H9 (cell line): ENCODE measurements around the gene WLS. TPM values are rescaled to one million over a fixed set of nuclear protein-coding genes. Genes with fewer than 3 reads are reported as not detected.

Source experiments
- DNase-seq: peaks from one replicate; pipeline ENCODE4 v3.0.0-alpha.2; 2017
- H2AFZ ChIP-seq: one replicate; pipeline ENCODE4 v1.6.1; 2013; ENCODE audit warnings: mild to moderate bottlenecking, low read length, control low read depth, moderate library complexity
- H2AK5ac ChIP-seq: 2 replicates; pipeline ENCODE4 v1.6.1; 2013; ENCODE audit warnings: low read length, control low read depth, mixed read lengths; ENCODE audit not compliant: insufficient read length
- H2BK120ac ChIP-seq: one replicate; pipeline ENCODE4 v1.6.1; 2013; ENCODE audit warnings: low read depth, mild to moderate bottlenecking, low read length, control low read depth, inconsistent platforms; ENCODE audit not compliant: poor library complexity, severe bottlenecking
- H2BK12ac ChIP-seq: 2 replicates; pipeline ENCODE4 v1.6.1; 2013; ENCODE audit warnings: low read length, control low read depth, mixed read lengths, low read depth; ENCODE audit not compliant: insufficient read length
- H2BK15ac ChIP-seq: 2 replicates; pipeline ENCODE4 v1.6.1; 2013; ENCODE audit warnings: low read depth, low read length, control low read depth
- H2BK20ac ChIP-seq: one replicate; pipeline ENCODE4 v1.6.1; 2013; ENCODE audit warnings: low read depth, mild to moderate bottlenecking, low read length, control low read depth, inconsistent platforms; ENCODE audit not compliant: poor library complexity, severe bottlenecking
- H2BK5ac ChIP-seq: 2 replicates; pipeline ENCODE4 v1.6.1; 2013; ENCODE audit warnings: low read length, control low read depth, mixed read lengths; ENCODE audit not compliant: insufficient read length
- H3K14ac ChIP-seq: 2 replicates; pipeline ENCODE4 v1.6.1; 2013; ENCODE audit warnings: low read length, control low read depth; ENCODE audit not compliant: insufficient read depth
- H3K18ac ChIP-seq: 2 replicates; pipeline ENCODE4 v1.6.1; 2013; ENCODE audit warnings: low read depth, mild to moderate bottlenecking, mixed read lengths, low read length, control low read depth; ENCODE audit not compliant: insufficient read length
- H3K23ac ChIP-seq: 2 replicates; pipeline ENCODE4 v1.6.1; 2013; ENCODE audit warnings: low read length, control low read depth, mixed read lengths, low read depth; ENCODE audit not compliant: insufficient read length
- H3K23me2 ChIP-seq: 2 replicates; pipeline ENCODE4 v1.6.1; 2013; ENCODE audit warnings: low read depth, mild to moderate bottlenecking, mixed read lengths, low read length, control low read depth; ENCODE audit not compliant: insufficient read length, poor library complexity, severe bottlenecking
- H3K27ac ChIP-seq: 2 replicates; pipeline ENCODE4 v1.5.1; 2013; ENCODE audit warnings: low read length, control low read depth, mixed read lengths, low read depth; ENCODE audit not compliant: insufficient read length
- H3K27me3 ChIP-seq: 2 replicates; pipeline ENCODE4 v1.6.1; 2013; ENCODE audit warnings: low read length, control low read depth, inconsistent platforms; ENCODE audit not compliant: insufficient read depth
- H3K4ac ChIP-seq: 2 replicates; pipeline ENCODE4 v1.6.1; 2013; ENCODE audit warnings: low read depth, mild to moderate bottlenecking, control low read depth, inconsistent platforms, low read length, moderate library complexity
- H3K4me1 ChIP-seq: 2 replicates; pipeline ENCODE4 v1.6.1; 2013; ENCODE audit warnings: low read length, control low read depth, inconsistent platforms; ENCODE audit not compliant: insufficient read depth
- H3K4me2 ChIP-seq: 2 replicates; pipeline ENCODE4 v1.6.1; 2013; ENCODE audit warnings: low read length, control low read depth, mixed read lengths; ENCODE audit not compliant: insufficient read length, insufficient read depth
- H3K56ac ChIP-seq: 2 replicates; pipeline ENCODE4 v1.6.1; 2013; ENCODE audit warnings: low read depth, mild to moderate bottlenecking, mixed read lengths, low read length, control low read depth; ENCODE audit not compliant: insufficient read length
- H3K79me1 ChIP-seq: 2 replicates; pipeline ENCODE4 v1.6.1; 2013; ENCODE audit warnings: low read depth, mild to moderate bottlenecking, moderate library complexity, low read length, control low read depth, inconsistent platforms; ENCODE audit not compliant: insufficient read depth, poor library complexity, severe bottlenecking
- H3K79me2 ChIP-seq: 2 replicates; pipeline ENCODE4 v1.6.1; 2013; ENCODE audit warnings: low read length, control low read depth, inconsistent platforms; ENCODE audit not compliant: insufficient read depth
- H3K9ac ChIP-seq: 2 replicates; pipeline ENCODE4 v1.6.1; 2013; ENCODE audit warnings: low read length, control low read depth, mixed read lengths; ENCODE audit not compliant: insufficient read length; ENCODE audit errors: extremely low read depth
- H3K9me3 ChIP-seq: one replicate; pipeline ENCODE4 v1.6.1; 2013; ENCODE audit warnings: low read depth, low read length, inconsistent platforms; ENCODE audit not compliant: control insufficient read depth
- H3T11ph ChIP-seq: one replicate; pipeline ENCODE4 v1.6.1; 2013; ENCODE audit warnings: mild to moderate bottlenecking, low read length, control low read depth, inconsistent platforms
- H4K20me1 ChIP-seq: one replicate; pipeline ENCODE4 v1.6.1; 2013; ENCODE audit not compliant: control insufficient read depth, insufficient read length, insufficient read depth
- H4K5ac ChIP-seq: 2 replicates; pipeline ENCODE4 v1.6.1; 2013; ENCODE audit warnings: low read depth, mild to moderate bottlenecking, mixed read lengths, low read length, control low read depth; ENCODE audit not compliant: insufficient read length
- H4K8ac ChIP-seq: replicated peaks from 2 replicates; pipeline ENCODE4 v1.6.1; 2013; ENCODE audit warnings: low read length, control low read depth, mixed read lengths, low read depth; ENCODE audit not compliant: insufficient read length
- H4K91ac ChIP-seq: 2 replicates; pipeline ENCODE4 v1.6.1; 2013; ENCODE audit warnings: low read depth, mild to moderate bottlenecking, moderate library complexity, mixed read lengths, low read length, control low read depth; ENCODE audit not compliant: insufficient read length
- H3K27ac Mint-ChIP-seq, 3 experiments: 2 replicates in 2 of 3; 3 replicates in 1 of 3; pipeline ENCODE4 v1.8.0; 2020 to 2021; ENCODE audit warnings: mixed read lengths in 3 of 3, mild to moderate bottlenecking in 1 of 3, moderate library complexity in 1 of 3
- H3K27me3 Mint-ChIP-seq: 2 replicates; pipeline ENCODE4 v1.8.0; 2021; ENCODE audit warnings: low read depth, mild to moderate bottlenecking, moderate library complexity, mixed read lengths
- H3K36me3 Mint-ChIP-seq, 3 experiments: 2 replicates in 2 of 3; 3 replicates in 1 of 3; pipeline ENCODE4 v1.8.0; 2020 to 2021; ENCODE audit warnings: low read depth in 3 of 3, mixed read lengths in 3 of 3; ENCODE audit not compliant: insufficient read depth in 1 of 3
- H3K4me1 Mint-ChIP-seq, 2 experiments: 2 replicates each; pipeline ENCODE4 v1.8.0; 2020; ENCODE audit warnings: mixed read lengths in 2 of 2
- H3K4me3 Mint-ChIP-seq, 2 experiments: 2 replicates in 1 of 2; 3 replicates in 1 of 2; pipeline ENCODE4 v1.8.0; 2020 to 2021; ENCODE audit warnings: mild to moderate bottlenecking in 2 of 2, mixed read lengths in 2 of 2, moderate library complexity in 1 of 2
- H3K9me3 Mint-ChIP-seq, 2 experiments: 2 replicates in 1 of 2; 3 replicates in 1 of 2; pipeline ENCODE4 v1.8.0; 2020; ENCODE audit warnings: mild to moderate bottlenecking in 2 of 2, mixed read lengths in 2 of 2, moderate library complexity in 1 of 2
- CTCF ChIP-seq: fragments of 200-600 bp; sonication (generic); conservative IDR thresholded peaks from 3 replicates; pipeline ENCODE4 v1.8.0; 2021; ENCODE audit warnings: antibody characterized with exemption, mild to moderate bottlenecking
- WGBS: extraction: QIAGEN DNeasy Blood & Tissue Kit; methylation state at CpG from one replicate; pipeline ENCODE4 v1.1.7; 2013; ENCODE audit warnings: missing lambda C conversion rate, low lambda C conversion rate, mixed read lengths; ENCODE audit not compliant: insufficient read length; ENCODE audit errors: extremely low coverage; 5-methylcytosine and 5-hydroxymethylcytosine counted together
- total RNA-seq: library from RNA; stranded (reverse); gene quantifications from 2 replicates; pipeline ENCODE4 v1.2.1, GENCODE V29; 2021

WLS gene
- total RNA-seq, 1 experiment from 2014 or later = 0.94 TPM

- WGBS = no CpG with 5 or more reads among the region's 4 CpGs
- H3K27ac Mint-ChIP-seq = no peak overlapping the region
- no peak for TF ChIP-seq CTCF
Observed at GRCh38 chr1:68115308-68115707, 117.0 kb downstream of the WLS start.

More at GRCh38 chr1:68115308-68115707, 117.0 kb downstream of the WLS start:
- Histone ChIP-seq H3K79me1 (no peaks in the 10 kb centered on the region), H2BK15ac (no peak overlapping the region), H3K14ac (no peak overlapping the region), H2BK12ac (no peak overlapping the region), H3K18ac (no peak overlapping the region), H3K79me2 (no peaks in the 10 kb centered on the region), H3K4ac (no peak overlapping the region), H2BK20ac (no peak overlapping the region), H2BK120ac (no peak overlapping the region), H4K8ac (no peak overlapping the region), H4K91ac (no peak overlapping the region), H2BK5ac (no peak overlapping the region), H4K5ac (no peak overlapping the region), H3K4me1 (no peaks in the 10 kb centered on the region), H3T11ph (no peak overlapping the region), H4K20me1 (no peaks in the 10 kb centered on the region), H3K27ac (no peak overlapping the region), H3K27me3 (no peaks in the 10 kb centered on the region), H2AFZ (no peak overlapping the region), H3K9me3 (no peaks in the 10 kb centered on the region), H3K23ac (no peak overlapping the region), H2AK5ac (no peak overlapping the region), H3K9ac (no peak overlapping the region), H3K4me2 (no peak overlapping the region), H3K56ac (no peak overlapping the region), H3K23me2 (no peaks in the 10 kb centered on the region)
- Mint-ChIP-seq H3K9me3 (no peaks in the 10 kb centered on the region), H3K4me3 (no peak overlapping the region), H3K36me3 (no peaks in the 10 kb centered on the region), H3K4me1 (peaks cover under 1 to 6% of the 10 kb centered on the region in 2 experiments; a peak in 3 of 4 replicates), H3K27me3 (peaks cover 9% of the 10 kb centered on the region)
- DNase-seq = no peak
